ENCODE results near the gene MSRB3.

DNA sequence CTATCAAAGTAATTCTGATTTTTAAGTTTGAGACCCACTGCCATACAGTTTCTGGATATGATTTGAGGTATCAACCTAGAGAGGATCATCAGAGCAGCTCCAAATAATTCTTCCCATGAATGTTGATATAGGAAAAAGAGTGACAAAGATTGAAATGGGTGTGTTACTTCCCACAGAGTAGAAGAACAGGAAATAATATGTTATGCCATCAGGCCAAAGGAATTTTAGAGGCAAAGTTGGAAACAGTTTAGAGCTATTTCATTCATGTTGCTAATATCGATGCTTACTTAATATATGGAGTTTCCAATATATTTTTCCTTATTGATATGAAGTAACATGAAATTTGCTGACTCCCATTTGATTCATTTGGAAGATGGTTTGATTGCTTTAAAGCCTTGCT, 8.9 kb upstream of the MSRB3 start:
- TF ChIP-seq, protein P1, sequence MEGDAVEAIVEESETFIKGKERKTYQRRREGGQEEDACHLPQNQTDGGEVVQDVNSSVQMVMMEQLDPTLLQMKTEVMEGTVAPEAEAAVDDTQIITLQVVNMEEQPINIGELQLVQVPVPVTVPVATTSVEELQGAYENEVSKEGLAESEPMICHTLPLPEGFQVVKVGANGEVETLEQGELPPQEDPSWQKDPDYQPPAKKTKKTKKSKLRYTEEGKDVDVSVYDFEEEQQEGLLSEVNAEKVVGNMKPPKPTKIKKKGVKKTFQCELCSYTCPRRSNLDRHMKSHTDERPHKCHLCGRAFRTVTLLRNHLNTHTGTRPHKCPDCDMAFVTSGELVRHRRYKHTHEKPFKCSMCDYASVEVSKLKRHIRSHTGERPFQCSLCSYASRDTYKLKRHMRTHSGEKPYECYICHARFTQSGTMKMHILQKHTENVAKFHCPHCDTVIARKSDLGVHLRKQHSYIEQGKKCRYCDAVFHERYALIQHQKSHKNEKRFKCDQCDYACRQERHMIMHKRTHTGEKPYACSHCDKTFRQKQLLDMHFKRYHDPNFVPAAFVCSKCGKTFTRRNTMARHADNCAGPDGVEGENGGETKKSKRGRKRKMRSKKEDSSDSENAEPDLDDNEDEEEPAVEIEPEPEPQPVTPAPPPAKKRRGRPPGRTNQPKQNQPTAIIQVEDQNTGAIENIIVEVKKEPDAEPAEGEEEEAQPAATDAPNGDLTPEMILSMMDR (IDR thresholded peaks at IDR 0.05): no peak
- TF ChIP-seq POLR2AphosphoS5 (IDR thresholded peaks at IDR 0.05): no peak

Data from gastroesophageal sphincter (tissue), 3 donors.